Measurements from ENCODE around the gene EIF3B. TPM values are rescaled to one million over a fixed set of nuclear protein-coding genes. Genes with fewer than 3 reads are reported as not detected.
A peak's percentile ranks its signal among the peaks of the same experiment; 100 is the strongest.
"Not testable (repeated sequence)": the region's sequence is repeated elsewhere in the genome, so short reads cannot be mapped to it uniquely, and the experiment has no call there.

The EIF3B gene
- 100 to 1,000 TPM; 252 to 256 TPM for total RNA-seq

GRCh38 chr7:2354186-2354938 is at the start of gene EIF3B:
Gene EIF3B, plus strand, starts transcription at chr7:2354827. Its CDS starts 95 bp downstream, at chr7:2354922.
- Mint-ChIP-seq H3K4me3 (peak within 1 kb of the TSS; percentile 90), H3K27ac (peak within 1 kb of the TSS; percentile 99), H3K9me3 (no peaks in the 10 kb centered on the region), H3K27me3 (no peaks in the 10 kb centered on the region), H3K4me1 (ENCODE audit: low read depth) (peaks cover 30% of the 10 kb centered on the region), H3K36me3 (ENCODE audit: low read depth) (peaks cover 35% of the 10 kb centered on the region)
- ATAC-seq (peak; percentile 87), DNase-seq (peak; percentile 93)
- ChIA-PET CTCF (no interaction called here), POLR2A (interaction anchor here (0.6 to 2.4 kb wide), 17 partner anchors 10 to 1416 kb away, joined by 3 to 13 read pairs (median 4); partner anchors contain the start of genes CHST12, MRM2, NUDT1 and SNX8)
- intact Hi-C loops (cut with micrococcal nuclease): no loop called here
- TF ChIP-seq CTCF (IDR thresholded peaks at IDR 0.05): no peak

DNA sequence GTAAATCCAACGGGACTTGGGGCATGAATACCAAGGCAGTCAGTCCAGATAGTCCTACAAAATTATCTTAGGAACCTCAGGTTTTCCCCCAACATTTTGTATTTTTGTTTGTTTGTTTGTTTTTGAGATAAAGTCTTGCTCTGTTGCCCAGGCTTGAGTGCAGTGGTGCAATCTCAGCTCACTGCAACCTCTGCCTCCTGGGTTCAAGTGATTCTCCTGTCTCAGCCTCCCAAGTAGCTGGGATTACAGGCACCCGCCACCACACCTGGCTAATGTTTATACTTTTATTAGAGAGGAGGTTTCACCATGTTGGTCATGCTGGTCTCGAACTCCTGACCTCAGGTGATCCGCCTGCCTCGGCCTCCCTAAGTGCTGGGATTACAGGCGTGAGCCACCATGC is 49.4 kb upstream of the EIF3B start:
- POLR2A ChIA-PET; ATAC-seq; H3K27me3 Mint-ChIP-seq; H3K27ac Mint-ChIP-seq; H3K9me3 Mint-ChIP-seq; intact Hi-C loops (cut with micrococcal nuclease); H3K4me3 Mint-ChIP-seq; DNase-seq; CTCF ChIA-PET; H3K36me3 Mint-ChIP-seq (ENCODE audit: low read depth): not testable (repeated sequence)
- peaks cover 18% of the 10 kb centered on the region for H3K4me1 Mint-ChIP-seq (ENCODE audit: low read depth)

DNA sequence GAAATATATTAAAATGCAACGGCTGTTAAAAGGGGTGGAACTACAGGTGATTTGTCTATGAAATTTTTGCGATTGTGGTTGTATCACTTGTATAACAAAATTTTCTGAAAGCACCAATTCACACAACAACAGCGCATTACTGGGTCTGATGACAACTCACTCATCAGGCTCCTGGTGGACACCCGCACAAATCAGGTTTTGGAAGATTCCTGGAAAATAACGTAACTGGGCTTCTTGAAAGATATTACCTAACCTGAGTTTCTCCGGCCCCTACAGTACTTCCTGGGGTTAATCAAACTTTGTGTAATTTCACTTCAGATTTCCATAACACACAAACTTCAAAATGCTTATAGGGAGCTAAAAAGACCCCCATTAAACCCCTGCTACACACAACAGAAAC is 47.9 kb upstream of the EIF3B start:
- H3K9me3 Mint-ChIP-seq: no peaks in the 10 kb centered on the region
- DNase-seq: no peak
- H3K36me3 Mint-ChIP-seq (ENCODE audit: low read depth): peaks cover 3% of the 10 kb centered on the region
- peaks cover 6% of the 10 kb centered on the region for H3K4me1 Mint-ChIP-seq (ENCODE audit: low read depth)
- no peak for TF ChIP-seq CTCF (IDR thresholded peaks at IDR 0.05)
- no peak overlapping the region for H3K27ac Mint-ChIP-seq
- intact Hi-C loops (cut with micrococcal nuclease): no loop called here
- H3K4me3 Mint-ChIP-seq: no peak overlapping the region
- no peaks in the 10 kb centered on the region for H3K27me3 Mint-ChIP-seq
- no peak for ATAC-seq
- ChIA-PET POLR2A (no interaction called here), CTCF (no interaction called here)

DNA sequence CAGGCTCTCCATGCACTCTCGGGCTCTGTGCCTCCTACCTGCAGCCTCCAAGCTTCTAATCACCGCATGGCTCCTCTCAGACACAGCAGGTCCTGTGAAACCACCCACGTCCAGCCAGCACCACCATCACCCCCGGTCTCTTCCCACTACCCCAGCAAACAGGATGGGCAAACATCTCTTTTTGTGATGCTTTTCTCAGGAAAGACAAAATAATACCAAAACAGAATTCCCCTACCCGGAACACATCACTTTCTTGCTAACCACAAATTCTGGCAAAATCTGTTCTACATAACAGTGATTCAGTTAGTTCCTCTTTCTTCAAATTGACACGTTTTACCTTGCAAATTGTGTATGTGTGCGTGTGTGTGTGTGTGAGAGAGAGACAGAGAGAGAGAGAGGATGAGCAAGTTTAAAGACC is 46.9 kb upstream of the EIF3B start:
- ChIA-PET POLR2A (no interaction called here), CTCF (no interaction called here)
- H3K9me3 Mint-ChIP-seq: no peaks in the 10 kb centered on the region
- no peak overlapping the region for H3K4me3 Mint-ChIP-seq
- ATAC-seq (no peak), DNase-seq (no peak)
- peaks cover 14% of the 10 kb centered on the region for H3K4me1 Mint-ChIP-seq (ENCODE audit: low read depth)
- intact Hi-C loops (cut with micrococcal nuclease): no loop called here
- no peak for TF ChIP-seq CTCF (IDR thresholded peaks at IDR 0.05)
- peaks cover 4% of the 10 kb centered on the region for H3K36me3 Mint-ChIP-seq (ENCODE audit: low read depth)
- no peak overlapping the region for H3K27ac Mint-ChIP-seq
- H3K27me3 Mint-ChIP-seq: no peaks in the 10 kb centered on the region

DNA sequence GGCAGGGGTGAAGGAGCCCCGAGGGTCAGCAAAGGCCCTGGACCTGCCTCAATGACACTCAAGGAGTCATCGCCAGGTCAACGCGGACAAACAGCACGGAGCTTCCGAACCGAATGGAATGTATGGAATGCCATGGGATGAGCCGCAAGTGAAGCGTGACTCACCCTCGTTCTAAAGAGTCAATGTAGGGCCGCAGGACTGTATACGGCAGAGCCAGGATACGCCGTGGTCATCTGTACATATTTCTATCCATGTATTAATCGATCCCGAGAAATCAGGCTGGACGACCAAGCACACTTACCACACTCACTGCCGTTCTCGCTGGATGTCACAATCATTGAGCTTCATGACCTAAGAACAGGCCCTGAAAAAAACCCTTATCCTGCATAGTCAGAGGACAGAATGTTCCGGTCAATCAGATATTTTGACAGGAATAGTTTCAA is 44.7 kb upstream of the EIF3B start:
- ATAC-seq (no peak), DNase-seq (no peak)
- no peak for TF ChIP-seq CTCF (IDR thresholded peaks at IDR 0.05)
- peaks cover 4% of the 10 kb centered on the region for H3K36me3 Mint-ChIP-seq (ENCODE audit: low read depth)
- POLR2A ChIA-PET: interaction anchor here (1.0 kb wide), 1 partner anchor 45 kb away, joined by 3 read pairs; no protein-coding TSS in a partner anchor
- CTCF ChIA-PET: no interaction called here
- H3K27ac Mint-ChIP-seq: no peak overlapping the region
- intact Hi-C loops (cut with micrococcal nuclease): no loop called here
- H3K9me3 Mint-ChIP-seq: no peaks in the 10 kb centered on the region
- H3K4me1 Mint-ChIP-seq (ENCODE audit: low read depth): peaks cover 18% of the 10 kb centered on the region
- no peak overlapping the region for H3K4me3 Mint-ChIP-seq
- H3K27me3 Mint-ChIP-seq: no peaks in the 10 kb centered on the region

Data from activated CD8-positive, alpha-beta T cell treated with anti-CD3 and anti-CD28 coated beads for 36 hours (primary cell).